Measurements from ENCODE around the gene EVL. TPM values are rescaled to one million over a fixed set of nuclear protein-coding genes. Genes with fewer than 3 reads are reported as not detected.

Gene EVL
- total and polyA plus RNA-seq, 10 of the 15 experiments (the other 5 are each of a cell fraction or from before 2014, with no cell fraction given): 11.9 to 341 (median 89.8) TPM

DNA sequence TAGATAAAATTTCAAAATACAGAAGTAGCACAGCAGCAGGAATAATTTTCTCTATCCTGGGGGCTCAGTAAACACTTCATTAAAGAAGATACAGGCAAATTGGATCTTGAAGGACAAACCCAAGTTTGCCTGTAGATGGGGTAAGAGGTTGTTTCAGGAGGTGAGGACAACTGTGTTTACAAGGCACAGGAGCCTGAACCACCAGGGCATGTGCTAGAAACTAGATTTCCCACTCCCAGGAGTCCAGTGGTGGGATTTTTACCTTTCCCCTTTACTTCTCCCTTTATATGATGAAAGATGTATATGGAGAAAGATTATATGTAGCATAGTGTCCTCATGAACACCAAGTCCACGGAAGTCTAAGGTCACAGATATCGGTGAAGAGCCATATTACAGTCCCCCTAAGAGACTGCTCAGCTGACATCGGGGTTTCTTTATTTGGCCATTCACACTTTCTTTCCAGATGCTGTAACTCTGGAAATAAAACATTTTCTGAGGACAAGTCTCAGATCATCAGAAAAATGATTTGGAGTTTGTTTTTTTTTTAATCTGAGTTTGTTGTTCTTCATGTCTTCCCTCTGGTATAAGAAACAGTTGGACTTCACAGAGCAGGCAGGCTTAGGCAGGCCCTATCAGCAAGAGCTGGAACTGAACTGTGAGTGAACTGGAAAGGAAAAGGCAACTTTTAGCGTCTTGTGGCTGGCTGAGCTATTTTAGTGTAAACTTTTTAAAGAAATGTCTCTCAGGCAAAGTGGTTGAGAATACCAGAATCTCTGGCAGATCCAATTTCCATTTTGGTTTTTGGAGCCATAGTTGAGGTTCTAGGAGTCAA, 8.0 kb upstream of the EVL start:
- WGBS (ENCODE audit: insufficient coverage, insufficient replicate concordance, low lambda C conversion rate, missing lambda C conversion rate): 71% methylated on average over 4 of the region's 4 CpGs
- Histone ChIP-seq H3K9ac (ENCODE audit: control insufficient read depth, insufficient read depth, low read length) (no peak overlapping the region), H3K79me2 (ENCODE audit: control insufficient read depth, insufficient read depth, low read length) (no peaks in the 10 kb centered on the region; the same call in 1 of the 2 replicates), H4K20me1 (ENCODE audit: control insufficient read depth, insufficient read depth) (no peaks in the 10 kb centered on the region), H3K4me3 (no peak overlapping the region), H3K4me2 (ENCODE audit: control insufficient read depth, insufficient read depth) (peak overlapping the region; percentile 44; the same call in 1 of the 2 replicates), H3K36me3 (ENCODE audit: control insufficient read depth in 2 of 2, insufficient read depth in 2 of 2, low read length in 1 of 2) (no peaks in the 10 kb centered on the region), H2AFZ (ENCODE audit: control insufficient read depth, low read depth, low read length) (peak overlapping the region; percentile 10; the same call in 1 of the 2 replicates), H3K4me1 (ENCODE audit: control insufficient read depth, insufficient read depth, low read length) (peaks cover 37% of the 10 kb centered on the region), H3K9me3 (replicated peaks; ENCODE audit: control insufficient read depth, insufficient read depth, low read length) (no peaks in the 10 kb centered on the region; the same call in 2 of the 3 replicates), H3K27me3 (replicated peaks in 1 of 2; ENCODE audit: control insufficient read depth in 2 of 2, insufficient read depth in 2 of 2, low read length in 1 of 2) (no peaks in the 10 kb centered on the region), H3K27ac (ENCODE audit: control insufficient read depth, insufficient read depth) (peak overlapping the region; percentile 53)
- BruUV-seq (replicated peaks): no TSS peak
- ATAC-seq (peak; percentile 80), DNase-seq (ENCODE audit: low read depth, low spot score) (no peak), FAIRE-seq (peak; percentile 66)
- ChIA-PET SMC1A (ENCODE audit: uncharacterized antibody, unreplicated experiment) (interaction anchor here (0.8 to 5.2 kb wide), 12 partner anchors 8 to 51 kb away, joined by 3 to 96 read pairs (median 4); partner anchors contain the start of gene EVL), POLR2A (interaction anchor here (1.1 to 2.9 kb wide), 3 partner anchors 10 to 15 kb away, joined by 4 to 22 read pairs (median 9); no protein-coding TSS in a partner anchor), CTCF (interaction anchor here (0.6 to 10.0 kb wide), 18 partner anchors 14 to 189 kb away, joined by 3 to 156 read pairs (median 4); partner anchors contain the start of gene EVL), RAD21 (ENCODE audit: unreplicated experiment) (interaction anchor here (0.6 to 5.1 kb wide), 10 partner anchors 9 to 136 kb away, joined by 3 to 65 read pairs (median 7); partner anchors contain the start of gene EVL)
- in situ Hi-C loops (cut with MboI): no loop called here
- intact Hi-C loops (cut with micrococcal nuclease; ENCODE audit: unreplicated experiment): loop anchor here (1.0 kb wide), 2 partner anchors 51 to 136 kb away; no protein-coding TSS in a partner anchor
- TF ChIP-seq FOS (IDR thresholded peaks at IDR 0.05; ENCODE audit: borderline replicate concordance, extremely low read depth, insufficient read length) (no peak), BMI1 (IDR thresholded peaks at IDR 0.05; ENCODE audit: borderline replicate concordance) (no peak), ZNF207 (IDR thresholded peaks at IDR 0.05; ENCODE audit: borderline replicate concordance) (no peak; the same call in 1 of the 2 replicates), MTA2 (IDR thresholded peaks at IDR 0.05; ENCODE audit: low read depth) (no peak; the same call in 1 of the 2 replicates), SMC3 (IDR thresholded peaks at IDR 0.05; ENCODE audit: borderline replicate concordance, low read length) (peak; percentile 68; the same call in 1 of the 2 replicates), SMARCA5 (IDR thresholded peaks at IDR 0.05) (no peak), IKZF1 (conservative IDR thresholded peaks at IDR 0.05) (peak; percentile 41; the same call in 1 of the 2 replicates), NR2C1 (IDR thresholded peaks at IDR 0.05) (0 out of 2 replicates have a peak, but pooled peaks have one; percentile 14), CBX5 (IDR thresholded peaks at IDR 0.05; ENCODE audit: low read depth) (no peak), BHLHE40 (IDR thresholded peaks at IDR 0.05; ENCODE audit: borderline replicate concordance in 1 of 2, low read depth in 2 of 2, low read length in 1 of 2) (peak; percentile 49 to 59; a peak in 2 of 4 replicates)
- TF ChIP-seq, protein P1, sequence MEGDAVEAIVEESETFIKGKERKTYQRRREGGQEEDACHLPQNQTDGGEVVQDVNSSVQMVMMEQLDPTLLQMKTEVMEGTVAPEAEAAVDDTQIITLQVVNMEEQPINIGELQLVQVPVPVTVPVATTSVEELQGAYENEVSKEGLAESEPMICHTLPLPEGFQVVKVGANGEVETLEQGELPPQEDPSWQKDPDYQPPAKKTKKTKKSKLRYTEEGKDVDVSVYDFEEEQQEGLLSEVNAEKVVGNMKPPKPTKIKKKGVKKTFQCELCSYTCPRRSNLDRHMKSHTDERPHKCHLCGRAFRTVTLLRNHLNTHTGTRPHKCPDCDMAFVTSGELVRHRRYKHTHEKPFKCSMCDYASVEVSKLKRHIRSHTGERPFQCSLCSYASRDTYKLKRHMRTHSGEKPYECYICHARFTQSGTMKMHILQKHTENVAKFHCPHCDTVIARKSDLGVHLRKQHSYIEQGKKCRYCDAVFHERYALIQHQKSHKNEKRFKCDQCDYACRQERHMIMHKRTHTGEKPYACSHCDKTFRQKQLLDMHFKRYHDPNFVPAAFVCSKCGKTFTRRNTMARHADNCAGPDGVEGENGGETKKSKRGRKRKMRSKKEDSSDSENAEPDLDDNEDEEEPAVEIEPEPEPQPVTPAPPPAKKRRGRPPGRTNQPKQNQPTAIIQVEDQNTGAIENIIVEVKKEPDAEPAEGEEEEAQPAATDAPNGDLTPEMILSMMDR (IDR thresholded peaks at IDR 0.05 in 2 of 3, conservative IDR thresholded peaks at IDR 0.05 in 1 of 3; ENCODE audit: control insufficient read depth in 2 of 3, extremely low read depth in 1 of 3, insufficient read depth in 1 of 3, low read depth in 3 of 3, low read length in 3 of 3): peak; percentile 53 to 76 (median 61)
- TF ChIP-seq, protein P2, sequence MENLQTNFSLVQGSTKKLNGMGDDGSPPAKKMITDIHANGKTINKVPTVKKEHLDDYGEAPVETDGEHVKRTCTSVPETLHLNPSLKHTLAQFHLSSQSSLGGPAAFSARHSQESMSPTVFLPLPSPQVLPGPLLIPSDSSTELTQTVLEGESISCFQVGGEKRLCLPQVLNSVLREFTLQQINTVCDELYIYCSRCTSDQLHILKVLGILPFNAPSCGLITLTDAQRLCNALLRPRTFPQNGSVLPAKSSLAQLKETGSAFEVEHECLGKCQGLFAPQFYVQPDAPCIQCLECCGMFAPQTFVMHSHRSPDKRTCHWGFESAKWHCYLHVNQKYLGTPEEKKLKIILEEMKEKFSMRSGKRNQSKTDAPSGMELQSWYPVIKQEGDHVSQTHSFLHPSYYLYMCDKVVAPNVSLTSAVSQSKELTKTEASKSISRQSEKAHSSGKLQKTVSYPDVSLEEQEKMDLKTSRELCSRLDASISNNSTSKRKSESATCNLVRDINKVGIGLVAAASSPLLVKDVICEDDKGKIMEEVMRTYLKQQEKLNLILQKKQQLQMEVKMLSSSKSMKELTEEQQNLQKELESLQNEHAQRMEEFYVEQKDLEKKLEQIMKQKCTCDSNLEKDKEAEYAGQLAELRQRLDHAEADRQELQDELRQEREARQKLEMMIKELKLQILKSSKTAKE (IDR thresholded peaks at IDR 0.05; ENCODE audit: low read depth, poor library complexity, severe bottlenecking): peak; percentile 25
- TF ChIP-seq, protein P3, sequence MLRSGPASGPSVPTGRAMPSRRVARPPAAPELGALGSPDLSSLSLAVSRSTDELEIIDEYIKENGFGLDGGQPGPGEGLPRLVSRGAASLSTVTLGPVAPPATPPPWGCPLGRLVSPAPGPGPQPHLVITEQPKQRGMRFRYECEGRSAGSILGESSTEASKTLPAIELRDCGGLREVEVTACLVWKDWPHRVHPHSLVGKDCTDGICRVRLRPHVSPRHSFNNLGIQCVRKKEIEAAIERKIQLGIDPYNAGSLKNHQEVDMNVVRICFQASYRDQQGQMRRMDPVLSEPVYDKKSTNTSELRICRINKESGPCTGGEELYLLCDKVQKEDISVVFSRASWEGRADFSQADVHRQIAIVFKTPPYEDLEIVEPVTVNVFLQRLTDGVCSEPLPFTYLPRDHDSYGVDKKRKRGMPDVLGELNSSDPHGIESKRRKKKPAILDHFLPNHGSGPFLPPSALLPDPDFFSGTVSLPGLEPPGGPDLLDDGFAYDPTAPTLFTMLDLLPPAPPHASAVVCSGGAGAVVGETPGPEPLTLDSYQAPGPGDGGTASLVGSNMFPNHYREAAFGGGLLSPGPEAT (IDR thresholded peaks at IDR 0.05; ENCODE audit: low read depth): no peak
- TF ChIP-seq, protein P4, sequence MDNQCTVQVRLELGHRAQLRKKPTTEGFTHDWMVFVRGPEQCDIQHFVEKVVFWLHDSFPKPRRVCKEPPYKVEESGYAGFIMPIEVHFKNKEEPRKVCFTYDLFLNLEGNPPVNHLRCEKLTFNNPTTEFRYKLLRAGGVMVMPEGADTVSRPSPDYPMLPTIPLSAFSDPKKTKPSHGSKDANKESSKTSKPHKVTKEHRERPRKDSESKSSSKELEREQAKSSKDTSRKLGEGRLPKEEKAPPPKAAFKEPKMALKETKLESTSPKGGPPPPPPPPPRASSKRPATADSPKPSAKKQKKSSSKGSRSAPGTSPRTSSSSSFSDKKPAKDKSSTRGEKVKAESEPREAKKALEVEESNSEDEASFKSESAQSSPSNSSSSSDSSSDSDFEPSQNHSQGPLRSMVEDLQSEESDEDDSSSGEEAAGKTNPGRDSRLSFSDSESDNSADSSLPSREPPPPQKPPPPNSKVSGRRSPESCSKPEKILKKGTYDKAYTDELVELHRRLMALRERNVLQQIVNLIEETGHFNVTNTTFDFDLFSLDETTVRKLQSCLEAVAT (IDR thresholded peaks at IDR 0.05): peak; percentile 95

All from GM12878 (cell line).